CD4-positive, alpha-beta T cell (primary cell): ENCODE measurements around the gene SMIM3. TPM values are rescaled to one million over a fixed set of nuclear protein-coding genes. Genes with fewer than 3 reads are reported as not detected.

ENCODE experiments used
- ATAC-seq: fragments of 200-7000 bp; cut with Tn5 transposase; one replicate; pipeline ENCODE4 v1.10.0; 2022; ENCODE audit warnings: mild to moderate bottlenecking; ENCODE audit not compliant: poor library complexity
- CTCF ChIA-PET: fragments of 350-600 bp; sonication (Branson Sonifier 250); formaldehyde crosslinking; loops from one replicate; lab custom pipeline; 2021; ENCODE audit warnings: antibody characterized with exemption, inconsistent platforms; lab: Charles Lee
- POLR2A ChIA-PET: fragments of 350-600 bp; sonication (Branson Sonifier 250); formaldehyde crosslinking; loops from one replicate; lab custom pipeline; 2021; ENCODE audit warnings: antibody characterized with exemption, inconsistent platforms; lab: Charles Lee
- DNase-seq, 14 experiments: peaks; one replicate each; pipeline ENCODE4 v3.0.0-alpha.2; 2013 to 2020; ENCODE audit warnings: mixed read lengths in 2 of 14
- H3K27ac ChIP-seq, 2 donors: one replicate each; pipeline versions ENCODE4 v1.5.1 to v1.7.0; 2013; ENCODE audit warnings: low read length in 2 of 2, low read depth in 1 of 2, mild to moderate bottlenecking in 1 of 2
- H3K27me3 ChIP-seq, 2 experiments: 1 replicate in 1 of 2; 2 replicates in 1 of 2; pipeline versions ENCODE4 v1.6.1 to v1.7.0; 2013; ENCODE audit warnings: low read length in 2 of 2, control low read depth in 1 of 2, mild to moderate bottlenecking in 1 of 2, moderate library complexity in 1 of 2; ENCODE audit not compliant: insufficient read depth in 2 of 2, control insufficient read depth in 1 of 2
- H3K36me3 ChIP-seq: one replicate; pipeline ENCODE4 v1.6.1; 2013; ENCODE audit warnings: low read length, control low read depth; ENCODE audit not compliant: insufficient read depth
- H3K4me1 ChIP-seq: one replicate; pipeline ENCODE4 v1.6.1; 2013; ENCODE audit warnings: low read length, control low read depth; ENCODE audit not compliant: insufficient read depth
- H3K4me3 ChIP-seq: one replicate; pipeline ENCODE4 v1.5.1; 2013; ENCODE audit warnings: mild to moderate bottlenecking, low read length, moderate library complexity
- H3K9me3 ChIP-seq, 2 experiments: 1 replicate in 1 of 2; 2 replicates in 1 of 2; pipeline versions ENCODE4 v1.6.1 to v1.7.0; 2013; ENCODE audit warnings: low read length in 2 of 2, mild to moderate bottlenecking in 2 of 2, control low read depth in 1 of 2, moderate library complexity in 1 of 2; ENCODE audit not compliant: control insufficient read depth in 1 of 2, insufficient read depth in 1 of 2
- H3K27ac Mint-ChIP-seq: one replicate; pipeline ENCODE4 v1.8.0; 2020; ENCODE audit warnings: mixed read lengths
- H3K27me3 Mint-ChIP-seq: one replicate; pipeline ENCODE4 v1.8.0; 2021; ENCODE audit warnings: mixed read lengths
- H3K36me3 Mint-ChIP-seq: one replicate; pipeline ENCODE4 v1.8.0; 2021; ENCODE audit warnings: low read depth, mixed read lengths
- H3K4me1 Mint-ChIP-seq: one replicate; pipeline ENCODE4 v1.8.0; 2021; ENCODE audit warnings: low read depth, mixed read lengths
- H3K4me3 Mint-ChIP-seq: one replicate; pipeline ENCODE4 v1.8.0; 2020; ENCODE audit warnings: mild to moderate bottlenecking, mixed read lengths
- H3K9me3 Mint-ChIP-seq: one replicate; pipeline ENCODE4 v1.8.0; 2020; ENCODE audit warnings: mixed read lengths
- CTCF ChIP-seq: fragments of 200-600 bp; IDR thresholded peaks from one replicate; pipeline ENCODE4 v1.8.0; 2022; ENCODE audit warnings: antibody characterized with exemption, mild to moderate bottlenecking
- intact Hi-C, 2 experiments: fragments of 100-400 bp; cut with DNase I in 1 of 2; cut with micrococcal nuclease in 1 of 2; formaldehyde crosslinking; loops; one replicate each; pipeline versions ENCODE4 v1.15.1 to v1.9.0; 2023 to 2025; cut with DNase I, micrococcal nuclease
- total RNA-seq, 174 experiments: library from RNA in 2 of 174; stranded (reverse) in 2 of 174; gene quantifications; one replicate each; pipeline ENCODE4 v1.2.3 and lab custom pipeline; 2021 to 2026

SMIM3 gene
- total RNA-seq, 2 experiments from 2014 or later: 2.9 TPM

GRCh38 chr5:150788977-150789376 lies 10.4 kb downstream of the SMIM3 start:
- CTCF ChIA-PET: interaction anchor here (1.1 to 4.8 kb wide), 4 partner anchors 8 to 88 kb away, joined by 3 to 24 read pairs (median 6); partner anchors contain the start of genes RBM22 and SMIM3
- Mint-ChIP-seq H3K4me3 (no peak overlapping the region), H3K9me3 (peaks cover 2% of the 10 kb centered on the region), H3K36me3 (no peaks in the 10 kb centered on the region), H3K27ac (peak overlapping the region; percentile 64), H3K27me3 (no peaks in the 10 kb centered on the region), H3K4me1 (peaks cover 66% of the 10 kb centered on the region)
- POLR2A ChIA-PET: interaction anchor here (1.1 to 2.3 kb wide), 4 partner anchors 10 to 88 kb away, joined by 3 to 14 read pairs (median 8); partner anchors contain the start of genes IRGM, RBM22 and SMIM3
- peaks cover 27% of the 10 kb centered on the region for H3K4me1 ChIP-seq
- intact Hi-C loops: loop anchor here (10.0 kb wide), 2 partner anchors 334 to 466 kb away; partner anchors contain the start of gene GM2A (in 1 of the 2)
- no peaks in the 10 kb centered on the region for H3K36me3 ChIP-seq
- H3K4me3 ChIP-seq: no peak overlapping the region
- no peak for TF ChIP-seq CTCF
- ATAC-seq (no peak), DNase-seq (no peak)
- H3K27ac ChIP-seq: no peak overlapping the region
- H3K27me3 ChIP-seq: no peaks in the 10 kb centered on the region
- H3K9me3 ChIP-seq: no peaks in the 10 kb centered on the region

GRCh38 chr5:150789450-150789849 lies 10.9 kb downstream of the SMIM3 start:
- Histone ChIP-seq H3K27me3 (no peaks in the 10 kb centered on the region), H3K27ac (no peak overlapping the region), H3K9me3 (no peaks in the 10 kb centered on the region), H3K36me3 (no peaks in the 10 kb centered on the region), H3K4me3 (no peak overlapping the region), H3K4me1 (peaks cover 23% of the 10 kb centered on the region)
- no peak for TF ChIP-seq CTCF
- H3K9me3 Mint-ChIP-seq: peaks cover 2% of the 10 kb centered on the region
- POLR2A ChIA-PET: interaction anchor here (0.7 to 2.3 kb wide), 6 partner anchors 11 to 89 kb away, joined by 3 to 14 read pairs (median 8); partner anchors contain the start of genes DCTN4, IRGM, RBM22 and SMIM3
- intact Hi-C loops: loop anchor here (10.0 kb wide), 2 partner anchors 335 to 465 kb away; partner anchors contain the start of gene GM2A (in 1 of the 2)
- H3K4me3 Mint-ChIP-seq: no peak overlapping the region
- no peaks in the 10 kb centered on the region for H3K27me3 Mint-ChIP-seq
- CTCF ChIA-PET: interaction anchor here (1.1 to 4.8 kb wide), 4 partner anchors 9 to 89 kb away, joined by 3 to 24 read pairs (median 6); partner anchors contain the start of genes RBM22 and SMIM3
- peaks cover 61% of the 10 kb centered on the region for H3K4me1 Mint-ChIP-seq
- no peak for DNase-seq
- ATAC-seq: no peak
- H3K36me3 Mint-ChIP-seq: no peaks in the 10 kb centered on the region
- peak overlapping the region; percentile 64 for H3K27ac Mint-ChIP-seq

GRCh38 chr5:150789943-150790611 lies 11.5 kb downstream of the SMIM3 start:
- H3K36me3 ChIP-seq: peaks cover under 1% of the 10 kb centered on the region
- Mint-ChIP-seq H3K4me1 (peaks cover 55% of the 10 kb centered on the region), H3K4me3 (peak overlapping the region; percentile 59), H3K36me3 (no peaks in the 10 kb centered on the region), H3K9me3 (peaks cover 2% of the 10 kb centered on the region), H3K27me3 (no peaks in the 10 kb centered on the region), H3K27ac (peak overlapping the region; percentile 64)
- ATAC-seq (peak; percentile 96), DNase-seq (peak; percentile 23 to 83 (median 52))
- intact Hi-C loops: loop anchor here (2.0 to 10.0 kb wide), 3 partner anchors 31 to 465 kb away; partner anchors contain the start of genes DCTN4 (in 1 of the 2) and GM2A (in 1 of the 2)
- POLR2A ChIA-PET: interaction anchor here (0.7 to 2.3 kb wide), 5 partner anchors 11 to 89 kb away, joined by 3 to 14 read pairs (median 9); partner anchors contain the start of genes DCTN4, IRGM, RBM22 and SMIM3
- peaks cover 20% of the 10 kb centered on the region for H3K4me1 ChIP-seq
- H3K27me3 ChIP-seq: no peaks in the 10 kb centered on the region
- no peak overlapping the region for H3K27ac ChIP-seq
- no peak for TF ChIP-seq CTCF
- CTCF ChIA-PET: interaction anchor here (0.8 to 4.8 kb wide), 4 partner anchors 9 to 57 kb away, joined by 3 to 24 read pairs (median 6); partner anchors contain the start of gene SMIM3
- no peaks in the 10 kb centered on the region for H3K9me3 ChIP-seq
- no peak overlapping the region for H3K4me3 ChIP-seq
